Measurements from ENCODE around the gene ASB13.
A peak's percentile ranks its signal among the peaks of the same experiment; 100 is the strongest.
"Not testable (repeated sequence)": the region's sequence is repeated elsewhere in the genome, so short reads cannot be mapped to it uniquely, and the experiment has no call there.

Gene ASB13

DNA sequence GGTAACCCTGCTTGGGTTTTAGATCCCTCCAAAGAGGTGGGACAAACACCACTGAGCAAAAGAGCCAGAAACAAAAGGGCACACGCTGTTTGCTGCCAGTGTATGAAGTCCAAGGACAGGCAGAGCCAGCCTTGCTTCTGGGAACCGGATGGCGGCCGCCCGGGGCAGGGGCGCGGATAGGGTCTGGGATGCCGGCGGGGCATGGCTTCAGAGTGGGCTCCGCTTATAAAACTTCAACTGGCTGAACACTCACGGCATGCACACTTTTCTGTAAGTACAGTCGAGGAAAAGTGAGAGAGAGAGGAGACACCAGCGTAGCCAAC lies 62.6 kb downstream of the ASB13 start:
- DNase-seq = no peak

DNA sequence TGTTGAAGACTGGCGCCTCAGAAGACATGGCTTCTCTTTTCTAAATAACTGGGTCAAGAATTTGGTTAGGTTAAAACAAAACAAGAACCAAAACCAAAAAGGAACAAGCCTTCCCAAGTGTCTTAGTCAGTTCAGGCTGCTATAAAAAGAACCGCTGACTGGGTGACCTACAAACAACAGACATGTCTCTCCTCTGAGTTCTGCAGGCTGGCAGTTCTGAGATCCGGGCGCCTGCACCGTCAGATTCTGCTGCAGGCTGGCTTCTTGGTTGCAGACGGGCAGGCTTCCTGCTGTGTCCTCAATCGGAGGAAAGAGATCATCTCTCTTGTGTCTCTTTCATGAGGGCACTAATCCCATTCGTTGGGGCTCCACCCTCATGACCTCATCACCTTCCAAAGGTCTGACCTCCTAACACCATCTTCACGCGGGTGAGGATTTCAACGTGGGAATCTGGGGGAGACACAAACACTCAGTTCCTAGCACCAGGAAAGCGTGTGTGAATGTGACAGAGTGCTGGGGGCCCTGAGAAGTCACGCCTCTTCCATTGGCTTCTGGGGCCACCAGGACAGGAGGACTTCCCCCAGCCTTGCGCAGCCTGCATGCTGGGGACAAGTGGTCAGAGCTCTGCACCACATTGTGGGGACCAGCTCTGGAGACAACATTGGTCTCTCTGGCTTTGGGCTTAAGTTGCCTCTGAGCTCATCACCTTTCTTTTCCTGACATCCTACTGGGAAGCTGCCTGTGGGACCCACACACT lies 63.1 kb downstream of the ASB13 start:
- no peak for DNase-seq

DNA sequence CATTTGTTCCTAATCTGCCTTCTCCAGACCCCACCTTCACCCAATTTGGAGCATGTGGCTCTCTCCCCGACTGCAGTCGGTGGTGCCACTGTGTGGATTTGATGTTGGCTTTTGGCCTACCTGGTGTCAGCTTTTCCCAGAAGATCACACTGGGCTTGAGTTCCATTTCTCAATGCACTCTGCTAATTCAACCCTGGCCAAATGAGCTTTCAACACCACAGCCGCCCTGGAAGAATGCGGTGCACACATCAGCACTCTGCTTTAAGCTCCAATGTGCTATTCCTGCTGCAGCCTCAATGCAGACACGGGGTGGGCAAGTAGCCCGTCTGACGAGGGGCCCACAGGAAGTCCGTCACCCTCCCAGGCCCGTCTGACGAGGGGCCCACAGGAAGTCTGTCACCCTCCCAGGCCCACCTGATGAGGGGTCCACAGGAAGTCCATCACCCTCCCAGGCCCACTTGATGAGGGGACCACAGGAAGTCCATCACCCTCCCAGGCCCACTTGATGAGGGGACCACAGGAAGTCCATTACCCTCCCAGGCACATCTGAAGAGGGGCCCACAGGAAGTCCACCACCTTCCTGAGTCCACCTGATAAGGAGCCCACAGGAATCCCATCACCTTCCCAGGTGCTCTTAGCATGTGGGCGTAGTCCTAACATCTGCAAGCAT lies 64.4 kb downstream of the ASB13 start:
- no peak for DNase-seq

DNA sequence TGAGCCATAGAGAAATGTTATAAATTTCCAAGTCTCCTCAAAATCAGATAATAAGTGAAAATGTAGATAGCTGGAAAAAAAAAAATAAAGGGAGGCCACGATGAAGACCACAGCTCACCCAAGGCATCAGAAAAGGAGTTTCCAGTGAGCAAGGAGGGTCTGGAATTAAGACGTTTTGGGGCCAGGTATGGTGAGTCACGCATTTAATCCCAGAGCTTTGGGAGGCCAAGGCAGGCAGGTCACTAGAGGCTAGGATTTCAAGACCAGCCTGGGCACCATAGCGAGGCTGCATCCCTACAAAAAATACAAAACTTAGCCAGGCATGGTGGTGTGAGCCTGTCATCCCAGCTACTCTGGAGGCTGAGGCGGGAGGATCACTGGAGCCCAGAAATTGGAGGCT lies 65.5 kb downstream of the ASB13 start:
- DNase-seq = no peak

DNA sequence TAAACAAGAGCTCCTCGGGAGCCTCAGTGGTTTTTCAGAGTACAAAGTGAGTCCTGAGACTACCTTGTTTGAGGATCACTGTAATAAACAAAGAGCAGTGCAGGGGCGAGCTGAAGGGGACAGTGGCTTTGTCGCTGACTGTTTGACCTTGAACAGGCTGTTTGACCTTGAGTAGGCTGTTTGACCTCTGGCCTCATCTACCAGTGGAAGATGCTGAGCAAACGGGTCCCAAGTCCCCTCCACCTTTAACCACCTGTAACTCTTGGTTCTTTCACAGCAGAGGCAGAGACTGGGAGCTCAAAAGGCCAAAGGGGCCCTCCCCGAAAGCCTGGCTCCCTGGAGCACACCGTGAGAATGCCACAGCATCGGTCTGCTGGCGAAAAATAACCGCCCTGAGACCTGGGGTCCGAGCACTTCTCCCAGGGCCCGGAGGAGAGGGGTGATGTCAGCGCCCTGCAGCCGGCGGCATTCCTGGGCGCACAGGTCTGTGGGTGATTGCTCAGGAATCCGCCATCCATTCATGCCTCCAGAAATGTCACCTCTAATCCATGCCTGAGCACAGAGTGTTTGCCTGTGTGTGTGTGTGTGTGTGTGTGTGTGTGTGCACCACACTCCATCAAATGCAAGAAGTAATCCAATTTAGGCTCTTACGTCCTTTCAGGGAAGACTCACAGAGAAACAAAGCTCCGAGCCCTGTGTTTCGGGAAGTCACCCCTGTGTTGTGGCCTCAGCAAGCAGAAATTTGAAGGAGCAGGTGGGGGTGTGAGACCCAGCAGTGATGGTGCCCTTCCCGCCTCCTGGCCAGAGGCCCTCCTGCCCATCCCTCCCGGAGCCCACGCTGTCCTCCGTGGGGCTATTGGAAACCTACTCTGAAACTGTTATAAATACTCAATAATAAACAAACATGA lies 66.5 kb downstream of the ASB13 start:
- no peak for DNase-seq

DNA sequence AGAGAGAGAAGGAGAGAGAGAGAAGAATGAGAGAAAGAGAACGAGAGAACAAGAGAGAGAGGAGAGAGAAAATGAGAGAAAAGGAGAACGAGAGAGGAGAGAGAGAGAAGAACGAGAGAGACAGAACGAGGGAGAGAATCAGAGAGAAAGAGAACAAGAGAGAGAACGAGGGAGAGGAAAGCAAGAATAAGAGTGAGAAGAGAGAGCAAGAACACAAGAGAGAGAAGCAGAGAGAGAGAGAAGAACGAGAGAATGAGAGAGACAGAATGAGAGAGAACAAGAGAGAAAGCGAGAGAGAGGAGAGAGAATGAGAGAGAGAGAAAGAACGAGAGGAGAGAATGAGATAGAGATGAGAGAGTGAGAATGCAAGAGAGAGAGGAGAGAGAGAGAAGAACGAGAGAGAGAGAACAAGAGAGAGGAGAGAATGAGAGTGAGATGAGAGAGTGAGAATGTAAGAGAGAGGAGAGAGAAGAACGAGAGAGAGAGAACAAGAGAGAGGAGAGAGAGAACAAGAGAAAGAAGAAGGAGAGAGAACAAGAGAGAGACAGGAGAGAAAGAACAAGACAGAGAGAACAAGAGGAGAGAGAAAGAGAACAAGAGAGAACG lies 68.2 kb downstream of the ASB13 start:
- no peak for DNase-seq

DNA sequence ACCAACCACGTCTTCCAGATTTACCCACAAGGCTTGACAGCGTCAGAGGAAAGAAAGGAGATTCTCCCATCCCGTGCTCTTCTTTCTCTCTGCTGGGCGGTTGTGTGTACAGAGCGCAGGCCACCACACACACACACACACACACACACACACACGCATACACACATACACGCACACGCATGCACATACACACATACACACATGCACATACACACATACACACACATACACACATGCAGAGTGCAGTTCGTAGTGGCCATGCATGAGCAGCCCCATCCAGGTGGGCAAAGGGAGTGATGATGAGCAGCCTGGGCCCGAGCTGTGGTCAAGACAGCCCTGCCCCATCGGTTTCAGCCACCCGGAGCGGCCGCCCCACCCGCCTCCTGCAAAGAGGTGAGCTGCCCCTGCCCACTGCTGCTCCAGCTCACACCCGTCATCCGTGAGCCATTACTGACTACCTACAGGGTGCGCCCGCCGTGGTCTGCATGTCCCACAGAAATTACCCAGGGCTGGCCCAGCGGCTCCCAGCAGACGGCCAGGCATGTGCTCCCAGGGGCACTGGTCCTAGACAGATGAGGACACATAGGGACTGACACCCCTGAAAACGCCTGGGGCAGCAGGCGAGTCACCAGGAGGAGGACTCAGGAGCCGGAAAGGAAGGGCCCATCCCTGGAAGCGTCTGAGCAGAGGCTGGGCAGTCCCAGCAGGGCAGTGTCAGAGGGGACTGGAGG lies 69.6 kb downstream of the ASB13 start:
- peak; percentile 31 for DNase-seq

DNA sequence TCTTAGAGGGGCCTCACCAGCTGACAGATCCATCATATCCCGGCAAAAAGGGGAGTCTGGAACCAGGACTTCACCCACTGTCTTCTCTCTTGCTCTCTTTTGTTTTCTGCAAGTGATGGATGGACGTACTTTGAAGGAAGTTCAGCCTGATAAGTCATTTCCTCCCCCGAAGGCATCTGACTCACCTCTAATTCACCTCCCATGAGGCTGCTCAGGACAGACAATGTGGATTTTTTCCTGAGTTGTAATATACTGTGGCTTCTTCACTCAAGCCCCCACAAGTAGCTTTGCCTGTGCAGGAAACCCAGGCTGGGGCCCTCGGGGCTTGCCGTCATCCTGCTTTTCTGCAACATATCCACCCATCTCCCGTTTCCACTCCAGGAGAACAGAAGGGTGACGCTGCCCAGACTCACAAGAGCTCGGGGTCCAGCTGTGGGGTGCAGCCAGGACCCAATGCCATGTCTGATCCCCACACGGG lies 70.4 kb downstream of the ASB13 start:
- peak; percentile 97 for DNase-seq

DNA sequence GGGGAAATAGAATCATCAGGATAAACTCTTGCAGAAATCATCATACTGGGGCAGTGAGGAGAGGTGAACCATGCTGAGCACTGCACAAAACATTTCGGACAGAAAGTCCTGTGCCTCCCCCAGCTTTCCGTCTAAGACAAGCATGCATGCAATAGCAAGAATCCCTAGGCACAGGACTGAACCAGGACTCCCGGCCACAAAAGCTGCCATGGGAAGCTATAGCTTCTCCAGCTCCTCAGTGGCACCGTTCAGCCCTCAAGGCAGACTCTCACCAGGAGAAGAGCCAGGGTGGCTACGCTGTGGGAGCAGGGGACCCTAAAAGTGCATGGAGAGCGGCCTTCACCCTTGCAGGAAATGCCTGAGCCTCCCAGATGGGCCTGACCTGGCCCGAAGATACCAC lies 70.8 kb downstream of the ASB13 start:
- DNase-seq = peak; percentile 68

DNA sequence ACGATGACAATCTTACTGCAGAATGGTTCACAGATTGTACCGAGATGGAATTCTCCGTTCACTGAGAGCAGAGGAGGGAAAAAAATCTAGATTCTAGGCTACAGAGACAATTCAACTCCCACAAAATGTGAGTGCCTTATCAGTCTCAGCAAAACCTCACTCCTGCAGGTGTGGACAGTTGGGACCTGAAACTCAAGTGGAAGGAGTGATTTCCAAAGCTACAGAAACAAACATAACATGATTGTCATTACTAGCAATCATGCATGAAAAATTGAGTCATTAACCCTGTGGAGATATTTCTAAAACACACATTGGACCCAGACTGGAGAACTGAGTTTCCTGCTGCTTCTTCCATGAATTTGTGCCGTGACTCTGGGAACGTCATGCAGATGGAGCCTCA lies 71.3 kb downstream of the ASB13 start:
- no peak for DNase-seq

DNA sequence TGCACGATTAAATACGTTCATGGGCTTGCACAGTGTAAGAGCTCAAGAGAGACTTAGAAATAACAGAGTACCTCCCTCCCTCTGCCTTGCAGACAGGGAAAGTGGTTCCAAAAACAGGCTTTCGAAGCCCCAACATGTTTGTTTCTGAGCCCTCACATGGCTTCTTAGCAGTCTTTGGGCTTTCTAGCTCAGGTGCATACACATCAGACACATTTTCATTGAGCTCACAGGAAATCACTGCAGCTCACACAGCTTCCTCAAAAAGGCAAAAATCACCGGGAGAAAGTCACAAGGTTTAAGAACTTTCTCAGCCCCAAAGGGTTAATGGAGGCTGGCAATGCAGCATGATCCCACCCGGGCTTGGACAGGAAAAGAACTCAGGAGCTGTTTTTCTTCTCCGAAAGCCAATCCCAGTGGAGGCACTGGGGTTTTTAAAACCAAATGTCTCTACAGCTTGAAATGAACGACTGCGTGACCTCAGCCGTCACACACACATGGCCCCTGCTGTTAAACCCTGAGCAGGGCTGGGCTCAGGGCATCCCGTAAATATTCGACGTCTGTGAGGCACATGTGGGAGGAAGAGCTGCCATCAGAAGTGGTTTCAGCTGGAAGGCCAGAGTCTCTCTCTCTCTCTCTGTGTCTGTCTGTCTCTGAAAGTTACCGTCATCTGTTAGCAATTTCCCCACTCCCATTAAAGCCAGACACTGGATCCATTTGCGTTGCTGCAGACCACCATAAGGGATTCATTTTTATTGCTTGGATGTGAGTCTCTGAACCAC lies 71.9 kb downstream of the ASB13 start:
- DNase-seq = peak; percentile 91

DNA sequence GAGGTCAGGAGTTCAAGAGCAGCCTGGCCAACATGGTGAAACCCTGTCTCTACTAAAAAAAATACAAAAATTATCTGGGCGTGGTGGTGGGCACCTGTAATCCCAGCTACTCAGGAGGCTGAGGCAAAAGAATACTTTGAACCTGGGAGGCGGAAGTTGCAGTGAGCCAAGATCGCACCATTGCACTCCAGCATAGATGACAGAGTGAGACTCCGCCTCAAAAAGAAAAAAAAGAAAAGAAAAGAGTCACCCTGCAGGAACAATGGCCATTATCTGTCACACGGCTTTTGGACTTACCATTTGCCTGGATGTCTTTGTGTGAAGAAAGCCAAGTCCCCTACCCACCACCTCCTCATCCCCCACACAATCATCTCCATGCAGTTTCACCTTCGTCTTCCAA lies 73.0 kb downstream of the ASB13 start:
- not testable (repeated sequence) for DNase-seq

DNA sequence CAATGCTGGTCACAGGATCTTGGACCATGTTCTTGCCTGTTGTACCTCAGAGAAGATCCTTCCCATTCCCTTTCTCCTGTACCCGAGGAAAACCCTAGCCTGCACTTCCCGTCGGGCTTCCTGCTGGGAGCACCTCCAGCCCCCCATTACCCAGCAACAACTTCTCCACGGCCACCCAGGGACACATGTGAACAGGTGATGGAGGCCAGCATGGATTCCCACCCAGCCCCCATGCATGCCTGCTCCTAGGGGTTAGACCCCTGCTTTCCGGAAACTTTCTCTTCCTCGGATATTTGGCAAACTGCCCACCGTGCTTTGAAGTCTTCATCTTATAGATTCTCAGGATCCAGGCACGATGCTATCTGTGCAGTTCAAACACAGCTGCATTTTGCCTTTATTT lies 74.3 kb downstream of the ASB13 start:
- no peak for DNase-seq

DNA sequence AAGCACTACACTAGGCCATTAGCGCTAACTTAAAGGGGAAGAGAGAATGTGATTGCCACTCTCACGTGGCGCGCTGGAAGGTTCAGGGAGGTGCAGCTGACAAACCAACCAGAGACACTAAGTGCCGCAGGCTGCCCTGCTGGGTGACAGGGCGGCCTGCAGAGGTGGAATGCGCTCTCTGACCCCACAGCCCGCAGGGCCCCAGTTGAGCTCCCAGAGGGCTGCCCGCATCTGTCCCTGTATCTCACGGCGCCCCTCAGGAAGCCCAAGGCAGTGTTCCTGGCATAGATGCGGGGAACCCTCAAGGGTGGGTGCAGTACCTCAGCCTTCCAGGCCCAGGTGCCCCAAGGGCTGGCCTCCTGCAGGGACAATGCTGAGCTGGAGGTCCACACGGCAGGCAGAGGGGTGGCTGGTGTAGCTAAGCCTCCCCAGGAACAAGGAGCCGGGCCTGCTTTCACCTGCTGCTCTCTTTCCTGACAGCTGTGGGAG lies 75.0 kb downstream of the ASB13 start:
- DNase-seq = no peak

DNA sequence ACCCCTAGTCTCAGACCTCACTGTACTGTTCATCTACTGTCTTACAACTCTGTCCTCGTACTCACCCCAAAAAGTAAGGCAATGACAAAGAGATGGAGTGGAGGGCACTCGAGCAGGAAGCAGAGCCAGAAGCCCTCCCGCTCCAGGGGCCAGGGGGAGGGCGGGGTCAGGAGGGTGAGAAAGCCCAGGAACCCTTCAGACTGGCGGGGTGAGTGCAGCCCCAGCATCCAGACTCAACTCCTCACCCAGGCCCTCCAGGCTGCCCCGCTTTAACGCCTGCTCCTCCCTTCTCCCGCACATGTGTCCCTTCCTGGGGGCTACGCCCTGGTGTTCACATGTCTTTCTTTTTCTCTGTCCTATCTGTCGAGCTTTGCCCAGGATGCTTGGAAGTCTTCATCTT lies 75.6 kb downstream of the ASB13 start:
- no peak for DNase-seq

DNA sequence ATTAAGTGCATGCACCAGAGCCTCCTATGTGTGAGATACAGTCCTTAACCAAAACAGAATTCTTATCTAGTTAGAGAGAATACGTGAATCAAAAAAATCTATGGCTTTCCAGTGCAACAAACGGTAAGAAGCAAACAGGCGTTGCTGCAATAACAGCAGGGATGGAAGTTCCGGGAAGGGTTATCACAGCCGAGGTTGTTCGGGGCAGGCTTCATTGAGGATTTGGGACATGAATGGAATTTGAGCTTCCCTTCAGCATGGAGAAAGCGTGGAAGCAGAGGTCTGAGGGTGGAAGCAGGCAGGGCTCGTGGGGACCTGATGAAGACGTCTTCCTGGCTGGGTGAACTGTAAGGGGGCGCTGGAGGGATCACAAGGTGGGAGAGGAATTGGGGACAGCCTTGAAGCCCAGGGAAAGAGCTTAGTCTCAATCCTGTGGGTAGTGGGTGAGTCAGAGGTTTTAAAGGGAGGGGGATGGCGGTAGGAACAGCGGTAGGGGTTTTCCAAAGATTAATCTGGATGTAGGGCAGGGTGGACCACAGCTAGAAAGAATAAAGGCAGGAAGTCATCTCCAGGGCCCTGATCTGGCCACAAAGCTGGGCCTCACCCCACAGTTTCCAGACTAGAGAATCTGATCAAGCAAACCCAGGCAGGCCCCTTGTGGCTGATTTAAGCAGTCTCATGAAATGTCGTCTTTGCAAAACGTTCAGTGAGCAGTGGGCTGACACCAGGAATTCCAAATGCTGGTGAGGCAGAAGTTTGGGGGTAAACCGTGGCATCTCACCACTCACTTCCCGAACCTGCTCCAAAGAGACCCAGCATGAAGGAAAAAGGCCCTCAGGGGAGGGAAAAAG lies 76.5 kb downstream of the ASB13 start:
- peak; percentile 78 for DNase-seq

DNA sequence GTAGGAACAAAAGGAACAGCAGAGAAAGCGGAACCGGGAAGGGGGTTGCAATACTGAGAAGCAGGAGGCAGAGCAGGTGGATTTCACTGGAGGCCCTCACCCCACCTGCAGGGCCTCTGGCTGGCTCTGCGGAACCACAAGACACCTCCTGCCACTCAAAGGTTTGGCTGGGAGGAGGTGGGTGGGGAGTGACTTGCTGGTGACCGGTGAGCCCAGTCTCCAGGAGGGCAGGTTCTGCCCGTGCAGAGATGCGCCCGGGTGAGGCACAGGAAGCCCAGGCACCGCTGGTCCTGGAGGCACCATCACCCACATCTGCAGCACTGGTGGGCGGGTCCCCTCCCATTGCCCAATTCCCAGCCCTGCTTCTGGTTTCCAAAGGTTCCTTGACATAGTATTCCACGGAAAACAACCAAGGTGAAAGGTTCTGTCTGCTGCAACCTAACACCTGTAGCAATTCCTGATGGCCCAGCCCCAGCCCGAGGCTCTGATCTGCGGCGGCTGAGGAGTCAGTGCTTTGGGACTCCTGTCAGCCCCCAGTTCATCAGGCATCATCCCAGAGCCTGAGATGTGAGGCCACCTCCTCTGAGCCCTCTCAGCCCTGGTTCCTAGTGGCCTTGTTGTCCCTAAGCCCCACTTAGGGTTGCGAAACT lies 77.3 kb downstream of the ASB13 start:
- DNase-seq = no peak

Measured in fibroblast of skin of right quadriceps (primary cell).